Smooth muscle cell (in vitro differentiated cells): ENCODE data around the gene GPR34. TPM values are rescaled to one million over a fixed set of nuclear protein-coding genes. Genes with fewer than 3 reads are reported as not detected.
"Not testable (repeated sequence)": the region's sequence is repeated elsewhere in the genome, so short reads cannot be mapped to it uniquely, and the experiment has no call there.

Source experiments
- DNase-seq: peaks from one replicate; lab custom pipeline; 2025; ENCODE audit not compliant: unreplicated experiment; lab: John Stamatoyannopoulos, UW
- H2AFZ ChIP-seq: fragments of 200-600 bp; sonication (generic); 2 replicates; pipeline ENCODE4 v1.6.0; 2016; ENCODE audit warnings: antibody characterized with exemption, low read depth, mild to moderate bottlenecking
- H3F3A ChIP-seq: fragments of 200-600 bp; sonication (generic); 2 replicates; pipeline ENCODE4 v1.6.0; 2017; ENCODE audit warnings: antibody characterized with exemption, low read depth
- H3K27ac ChIP-seq: fragments of 200-600 bp; sonication (generic); 2 replicates; pipeline ENCODE4 v1.5.1; 2016; ENCODE audit warnings: low read depth, mild to moderate bottlenecking
- H3K27me3 ChIP-seq: fragments of 200-600 bp; sonication (generic); 2 replicates; pipeline ENCODE4 v1.6.1; 2016; ENCODE audit warnings: low read depth, mild to moderate bottlenecking
- H3K36me3 ChIP-seq: fragments of 200-600 bp; sonication (generic); 2 replicates; pipeline ENCODE4 v1.5.1; 2016; ENCODE audit warnings: low read depth
- H3K4me1 ChIP-seq: fragments of 200-600 bp; sonication (generic); 2 replicates; pipeline ENCODE4 v1.5.1; 2016; ENCODE audit warnings: low read depth
- H3K4me2 ChIP-seq: fragments of 200-600 bp; sonication (generic); 2 replicates; pipeline ENCODE4 v1.6.0; 2016; ENCODE audit warnings: mild to moderate bottlenecking
- H3K4me3 ChIP-seq: fragments of 200-600 bp; sonication (generic); 2 replicates; pipeline ENCODE4 v1.5.1; 2016; ENCODE audit warnings: mild to moderate bottlenecking
- H3K79me2 ChIP-seq: fragments of 200-600 bp; sonication (generic); 2 replicates; pipeline ENCODE4 v1.6.0; 2016; ENCODE audit warnings: low read depth, mild to moderate bottlenecking
- H3K9ac ChIP-seq: fragments of 200-600 bp; sonication (generic); 2 replicates; pipeline ENCODE4 v1.6.0; 2016; ENCODE audit warnings: low read depth
- H3K9me3 ChIP-seq: fragments of 200-600 bp; sonication (generic); replicated peaks from 2 replicates; pipeline ENCODE4 v1.5.1; 2016; ENCODE audit warnings: low read depth
- H4K20me1 ChIP-seq: fragments of 200-600 bp; sonication (generic); 2 replicates; pipeline ENCODE4 v1.6.0; 2016; ENCODE audit warnings: low read depth
- CTCF ChIP-seq: fragments of 200-600 bp; sonication (generic); IDR thresholded peaks from 2 replicates; pipeline ENCODE4 v1.5.1; 2017; ENCODE audit warnings: borderline replicate concordance, mild to moderate bottlenecking, antibody characterized with exemption; ENCODE audit not compliant: insufficient read depth, poor library complexity, severe bottlenecking
- WGBS: methylation state at CpG from one replicate; pipeline ENCODE4 v1.1.7; 2016; ENCODE audit warnings: low lambda C conversion rate; 5-methylcytosine and 5-hydroxymethylcytosine counted together
- polyA plus RNA-seq: library from polyadenylated mRNA; unstranded; fragments of >200 nt; fragmentation: Nextera tagmentation; extraction: Ambion mirVana; gene quantifications from 2 replicates; pipeline ENCODE4 v1.2.1, GENCODE V29; 2016
- total RNA-seq: library from RNA; depleted of rRNA; stranded (reverse); fragments of >200 nt; gene quantifications from 2 replicates; pipeline ENCODE4 v1.2.3, GENCODE V29; 2014

The GPR34 gene
- total and polyA plus RNA-seq, 2 experiments from 2014 or later = 0.31 to 2.2 TPM

GRCh38 chrX:41716767-41717473, 28.1 kb downstream of the GPR34 start:
- Histone ChIP-seq H3K4me2 (no peak overlapping the region), H3K27me3 (no peaks in the 10 kb centered on the region), H3K9me3 (no peaks in the 10 kb centered on the region), H3K36me3 (no peaks in the 10 kb centered on the region), H3K9ac (no peak overlapping the region), H2AFZ (no peak overlapping the region), H3K4me1 (peaks cover 23% of the 10 kb centered on the region), H3K79me2 (no peaks in the 10 kb centered on the region), H3F3A (no peaks in the 10 kb centered on the region), H4K20me1 (no peaks in the 10 kb centered on the region), H3K4me3 (no peak overlapping the region), H3K27ac (no peak overlapping the region)
- WGBS = 84% methylated on average over 12 of the region's 12 CpGs
- no peak for DNase-seq
- TF ChIP-seq CTCF = no peak

- Histone ChIP-seq H2AFZ (no peak overlapping the region), H3K4me2 (no peak overlapping the region), H3K4me3 (no peak overlapping the region), H3K9me3 (no peaks in the 10 kb centered on the region), H4K20me1 (no peaks in the 10 kb centered on the region), H3K79me2 (no peaks in the 10 kb centered on the region), H3K27me3 (no peaks in the 10 kb centered on the region), H3K27ac (peak overlapping the region; percentile 59), H3F3A (no peaks in the 10 kb centered on the region), H3K4me1 (peaks cover 23% of the 10 kb centered on the region), H3K9ac (no peak overlapping the region), H3K36me3 (no peaks in the 10 kb centered on the region)
- DNase-seq = no peak
- TF ChIP-seq CTCF = no peak
- WGBS = 61% methylated on average over 4 of the region's 4 CpGs
These were observed 29.9 kb downstream of the GPR34 start for GRCh38 chrX:41718481-41719235.

GRCh38 chrX:41719610-41720009, 30.8 kb downstream of the GPR34 start:
- not testable (repeated sequence) for H4K20me1 ChIP-seq
- WGBS = 80% methylated on average over 6 of the region's 6 CpGs

GRCh38 chrX:41720125-41720779, 31.5 kb downstream of the GPR34 start:
- no peaks in the 10 kb centered on the region for H3F3A ChIP-seq
- no peaks in the 10 kb centered on the region for H3K9me3 ChIP-seq
- H2AFZ ChIP-seq = no peak overlapping the region
- peak overlapping the region; percentile 74 for H3K27ac ChIP-seq
- WGBS = 24% methylated on average over 3 of the region's 3 CpGs
- no peak overlapping the region for H3K9ac ChIP-seq
- H3K79me2 ChIP-seq = no peaks in the 10 kb centered on the region
- no peaks in the 10 kb centered on the region for H3K36me3 ChIP-seq
- TF ChIP-seq CTCF = no peak
- H3K4me2 ChIP-seq = peak overlapping the region; percentile 19
- H4K20me1 ChIP-seq = no peaks in the 10 kb centered on the region
- H3K4me1 ChIP-seq = peaks cover 23% of the 10 kb centered on the region
- no peaks in the 10 kb centered on the region for H3K27me3 ChIP-seq
- H3K4me3 ChIP-seq = no peak overlapping the region
- no peak for DNase-seq

More at GRCh38 chrX:41719610-41720009, 30.8 kb downstream of the GPR34 start:
- not testable (repeated sequence) for H3K4me3 ChIP-seq, H3K36me3 ChIP-seq, DNase-seq, H3K27me3 ChIP-seq, H3K9me3 ChIP-seq, H2AFZ ChIP-seq, H3F3A ChIP-seq, H3K79me2 ChIP-seq, H3K9ac ChIP-seq
- peaks cover 23% of the 10 kb centered on the region for H3K4me1 ChIP-seq
- peak overlapping the region; percentile 19 for H3K4me2 ChIP-seq
- peak overlapping the region; percentile 74 for H3K27ac ChIP-seq
